Esophagus (tissue), 2 donors: ENCODE results near the gene PLIN4. TPM values are rescaled to one million over a fixed set of nuclear protein-coding genes. Genes with fewer than 3 reads are reported as not detected.

Experiments
- H3K27ac ChIP-seq, 2 donors: one replicate each; pipeline ENCODE4 v1.5.1; 2013; ENCODE audit warnings: low read depth in 2 of 2, mild to moderate bottlenecking in 2 of 2, inconsistent platforms in 1 of 2, low read length in 1 of 2, moderate library complexity in 1 of 2
- H3K27me3 ChIP-seq, 2 donors: one replicate each; pipeline ENCODE4 v1.6.1; 2013; ENCODE audit warnings: low read length in 2 of 2, control low read depth in 1 of 2, mild to moderate bottlenecking in 1 of 2; ENCODE audit not compliant: insufficient read depth in 2 of 2, control insufficient read depth in 1 of 2
- H3K36me3 ChIP-seq, 2 donors: one replicate each; pipeline ENCODE4 v1.6.1; 2013; ENCODE audit warnings: low read length in 1 of 2; ENCODE audit not compliant: control insufficient read depth in 2 of 2, insufficient read depth in 2 of 2
- H3K4me1 ChIP-seq, 2 donors: one replicate each; pipeline ENCODE4 v1.6.1; 2013; ENCODE audit warnings: low read length in 1 of 2; ENCODE audit not compliant: control insufficient read depth in 2 of 2, insufficient read depth in 2 of 2
- H3K4me3 ChIP-seq, 2 donors: one replicate each; pipeline ENCODE4 v1.5.1; 2013; ENCODE audit warnings: low read length in 2 of 2, mild to moderate bottlenecking in 2 of 2, low read depth in 1 of 2, moderate library complexity in 1 of 2
- H3K9me3 ChIP-seq, 2 donors: one replicate each; pipeline ENCODE4 v1.6.1; 2013; ENCODE audit warnings: mild to moderate bottlenecking in 2 of 2, low read depth in 1 of 2, low read length in 1 of 2, moderate library complexity in 1 of 2; ENCODE audit not compliant: control insufficient read depth in 2 of 2, insufficient read depth in 1 of 2
- WGBS, 2 donors: extraction: QIAGEN DNeasy Blood & Tissue Kit; methylation state at CpG; one replicate each; pipeline ENCODE4 v1.1.7; 2013; 5-methylcytosine and 5-hydroxymethylcytosine counted together
- polyA plus RNA-seq, 2 donors: library from polyadenylated mRNA; stranded (reverse); fragments of 200-250 nt; gene quantifications; one replicate each; pipeline ENCODE4 v1.2.3, GENCODE V29; 2013
- donor health status: healthy with polysubstance abuse.
- donor health status: Bipolar disorder and iron deficiency.

The PLIN4 gene
- polyA plus RNA-seq, 2 donors: 2.8 to 4.1 TPM

GRCh38 chr19:4457654-4458395 lies 60.5 kb downstream of the PLIN4 start, which contains the start of gene UBXN6:
UBXN6 (minus strand) TSS chr19:4457794; CDS start chr19:4457697, 97 bp downstream.
- Histone ChIP-seq H3K27ac (peak within 1 kb of the TSS; percentile 93 to 94), H3K36me3 (peaks cover 0 to 18% of the 10 kb centered on the region in 2 donors), H3K4me1 (peaks cover 6 to 20% of the 10 kb centered on the region in 2 donors), H3K4me3 (peak within 1 kb of the TSS; percentile 62 to 63), H3K9me3 (no peaks in the 10 kb centered on the region), H3K27me3 (no peaks in the 10 kb centered on the region)
- WGBS, 2 donors: 9 to 13% methylated on average over 39 to 52 of the region's 52 CpGs

GRCh38 chr19:4456843-4457653 lies 61.2 kb downstream of the PLIN4 start:
- 1 to 2% methylated on average over 32 to 43 of the region's 53 CpGs for WGBS, 2 donors

DNA sequence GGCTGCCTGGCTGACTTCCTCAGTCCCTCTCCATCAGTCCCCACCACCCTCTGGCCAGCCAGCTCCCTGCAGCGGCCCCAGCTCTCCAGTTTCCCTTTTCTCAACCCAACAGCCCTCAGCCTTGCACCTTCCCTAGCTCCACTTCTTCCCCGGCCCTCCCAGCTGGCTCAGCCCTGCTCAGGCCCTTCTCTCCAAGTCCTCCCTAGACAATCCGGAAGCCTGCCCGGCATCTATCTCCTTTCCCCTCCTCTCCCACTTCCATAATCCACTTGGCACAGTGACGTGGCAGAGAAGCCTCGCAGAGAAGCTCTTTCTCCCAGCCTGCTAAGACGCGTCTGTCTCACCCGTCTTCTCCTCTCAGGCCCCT lies 61.8 kb downstream of the PLIN4 start:
- Histone ChIP-seq H3K27me3 (no peaks in the 10 kb centered on the region), H3K9me3 (no peaks in the 10 kb centered on the region), H3K27ac (peak overlapping the region; percentile 93 to 94), H3K4me1 (peaks cover 6 to 20% of the 10 kb centered on the region in 2 donors), H3K4me3 (peak overlapping the region; percentile 62 to 63), H3K36me3 (peaks cover 0 to 30% of the 10 kb centered on the region in 2 donors)
- WGBS, 2 donors: 5% methylated on average over 9 of the region's 9 CpGs

More at GRCh38 chr19:4456843-4457653, 61.2 kb downstream of the PLIN4 start:
- Histone ChIP-seq H3K27ac (peak overlapping the region; percentile 93 to 94), H3K9me3 (no peaks in the 10 kb centered on the region), H3K36me3 (peaks cover 0 to 26% of the 10 kb centered on the region in 2 donors), H3K27me3 (no peaks in the 10 kb centered on the region), H3K4me1 (peaks cover 6 to 20% of the 10 kb centered on the region in 2 donors), H3K4me3 (peak overlapping the region; percentile 62 to 63)

DNA sequence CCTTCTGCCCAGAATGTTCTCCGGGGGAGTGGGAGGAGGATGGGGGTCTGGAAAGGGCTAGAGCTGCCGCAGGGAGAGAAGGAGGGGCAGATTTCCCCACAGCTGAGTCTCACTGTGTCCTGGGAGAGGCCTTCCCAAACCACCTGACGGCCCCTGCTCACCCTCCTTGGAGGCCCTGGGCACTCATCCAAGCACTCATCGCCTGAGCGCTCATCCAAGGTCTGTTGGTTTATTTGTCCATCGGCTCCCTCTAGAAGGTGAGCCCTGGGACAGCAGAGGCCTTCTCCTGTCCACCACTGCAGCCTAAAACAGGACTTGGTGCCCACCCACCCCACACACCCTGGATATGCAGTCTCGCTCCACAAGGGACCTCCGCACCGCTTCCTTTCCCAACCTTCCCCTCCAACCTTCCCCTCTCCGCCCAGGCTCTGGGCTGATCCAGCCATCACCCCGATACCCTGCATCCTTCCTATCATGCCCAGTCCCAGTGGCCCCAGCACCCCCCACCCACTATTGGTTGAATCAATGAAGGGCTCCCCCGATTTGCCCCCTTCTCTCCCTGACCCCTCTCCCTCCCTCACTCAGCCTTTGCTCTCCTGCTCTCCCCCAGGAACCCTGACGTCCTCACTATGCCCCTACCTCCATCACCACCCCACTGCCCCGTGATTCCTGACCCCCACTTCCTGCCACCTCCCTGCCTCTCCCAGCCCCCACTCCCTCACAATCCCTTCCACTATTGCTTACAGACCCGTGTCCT lies 62.4 kb downstream of the PLIN4 start:
- no peaks in the 10 kb centered on the region for H3K27me3 ChIP-seq
- WGBS, 2 donors: 36 to 42% methylated on average over 15 of the region's 15 CpGs
- H3K4me3 ChIP-seq: peak overlapping the region; percentile 62 to 63
- H3K9me3 ChIP-seq: no peaks in the 10 kb centered on the region
- peak overlapping the region; percentile 93 to 94 for H3K27ac ChIP-seq
- peaks cover 6 to 20% of the 10 kb centered on the region in 2 donors for H3K4me1 ChIP-seq
- H3K36me3 ChIP-seq: peaks cover 0 to 30% of the 10 kb centered on the region in 2 donors

DNA sequence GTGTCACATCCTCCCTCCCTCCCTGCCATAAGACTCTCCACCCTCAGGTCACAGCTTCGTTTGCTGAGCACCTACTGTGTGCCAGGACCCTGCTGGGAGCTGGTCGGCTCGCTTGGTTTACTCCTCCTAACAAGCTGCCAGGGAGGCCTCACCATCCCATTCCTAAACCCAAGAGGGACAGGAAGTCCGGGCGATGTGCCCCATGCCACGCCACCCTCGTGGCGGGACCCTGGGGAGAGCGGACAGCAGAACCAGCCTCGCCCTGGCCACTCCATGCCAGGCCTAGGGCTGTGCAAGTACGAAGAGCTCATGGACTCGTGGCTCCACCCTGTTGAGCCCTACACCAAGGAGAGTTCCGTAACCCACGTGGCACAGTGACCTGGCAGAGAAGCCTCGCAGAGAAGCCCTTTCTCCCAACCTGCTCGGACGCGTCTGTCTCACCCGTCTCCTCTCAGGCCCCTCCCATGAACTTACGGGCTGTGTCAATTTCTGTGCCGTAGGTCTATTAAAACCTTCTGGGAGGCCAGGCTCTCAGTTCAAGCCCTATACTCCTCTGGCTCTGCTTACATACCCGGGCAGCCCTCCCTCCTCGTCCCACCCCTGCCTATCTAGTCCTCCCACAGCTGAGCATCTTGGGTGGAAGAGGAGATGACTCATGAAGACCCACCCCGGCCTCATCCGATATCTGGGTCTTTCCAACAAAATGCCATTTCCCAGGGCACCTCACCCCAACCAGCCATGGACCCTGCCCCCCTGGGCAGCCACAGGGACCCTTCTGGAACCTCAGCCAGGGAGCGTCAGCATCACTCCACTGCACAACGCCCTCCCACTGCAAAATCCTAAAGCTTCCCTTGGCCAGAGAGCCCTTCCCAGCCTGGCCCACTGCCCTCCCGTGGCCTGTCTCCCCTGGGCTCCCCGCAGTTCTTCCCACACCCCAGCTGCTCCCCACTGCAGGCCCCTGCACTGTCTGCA lies 63.3 kb downstream of the PLIN4 start:
- Histone ChIP-seq H3K4me1 (peaks cover 6 to 20% of the 10 kb centered on the region in 2 donors), H3K4me3 (no peak overlapping the region), H3K36me3 (peaks cover 0 to 30% of the 10 kb centered on the region in 2 donors), H3K9me3 (no peaks in the 10 kb centered on the region), H3K27ac (peak overlapping the region; percentile 93 to 94), H3K27me3 (no peaks in the 10 kb centered on the region)
- 40 to 53% methylated on average over 29 of the region's 29 CpGs for WGBS, 2 donors

DNA sequence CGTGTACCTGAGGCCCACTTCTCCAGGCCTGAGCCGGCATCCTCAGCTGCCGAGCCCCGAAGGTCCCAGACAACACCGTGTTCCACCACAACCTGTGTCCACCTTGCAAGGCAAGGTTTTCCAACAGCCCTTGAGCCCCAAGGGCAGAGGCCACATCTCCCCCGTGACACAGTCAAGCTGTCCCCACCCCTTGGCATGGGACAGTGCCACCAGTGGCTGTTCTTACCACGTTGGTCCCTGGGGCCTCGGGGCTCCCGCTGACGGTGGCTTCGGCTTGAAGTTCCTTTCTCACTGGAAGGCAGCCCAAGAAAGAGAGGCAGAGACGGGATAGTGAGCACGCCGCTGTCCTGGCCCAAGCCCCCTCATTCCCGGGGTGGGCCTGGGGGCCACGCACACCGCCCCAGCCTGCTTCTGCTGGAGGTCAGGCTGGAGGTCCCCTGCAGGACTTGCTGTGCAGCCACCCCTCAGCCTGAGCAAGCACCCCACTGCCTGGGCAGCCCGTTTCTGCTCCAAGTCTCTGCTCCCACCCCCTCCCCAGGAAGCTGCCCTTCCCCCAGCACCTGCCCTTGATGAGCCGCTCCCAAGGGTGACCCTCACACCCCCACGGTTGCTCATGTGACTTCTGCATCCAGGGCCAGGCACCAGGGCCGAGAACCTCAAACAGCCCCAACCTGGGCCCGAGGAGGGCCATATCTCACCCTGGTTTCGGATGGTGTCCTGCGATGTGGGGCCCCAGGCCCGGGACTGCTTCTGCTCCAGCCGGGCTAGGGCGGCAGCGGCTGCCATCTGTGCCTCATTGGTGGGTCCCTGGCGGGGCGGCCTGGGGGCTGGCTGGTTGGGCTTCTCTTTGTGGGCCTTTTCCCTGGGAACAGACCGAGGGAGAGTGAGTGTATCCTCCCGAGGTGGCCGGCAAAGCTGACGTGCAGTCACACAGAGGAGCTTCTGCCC lies 64.8 kb downstream of the PLIN4 start:
- Histone ChIP-seq H3K4me1 (peaks cover 6 to 20% of the 10 kb centered on the region in 2 donors), H3K9me3 (no peaks in the 10 kb centered on the region), H3K36me3 (peaks cover 3 to 30% of the 10 kb centered on the region in 2 donors), H3K27ac (no peak overlapping the region), H3K4me3 (no peak overlapping the region), H3K27me3 (no peaks in the 10 kb centered on the region)
- WGBS, 2 donors: 73 to 76% methylated on average over 33 to 34 of the region's 34 CpGs

DNA sequence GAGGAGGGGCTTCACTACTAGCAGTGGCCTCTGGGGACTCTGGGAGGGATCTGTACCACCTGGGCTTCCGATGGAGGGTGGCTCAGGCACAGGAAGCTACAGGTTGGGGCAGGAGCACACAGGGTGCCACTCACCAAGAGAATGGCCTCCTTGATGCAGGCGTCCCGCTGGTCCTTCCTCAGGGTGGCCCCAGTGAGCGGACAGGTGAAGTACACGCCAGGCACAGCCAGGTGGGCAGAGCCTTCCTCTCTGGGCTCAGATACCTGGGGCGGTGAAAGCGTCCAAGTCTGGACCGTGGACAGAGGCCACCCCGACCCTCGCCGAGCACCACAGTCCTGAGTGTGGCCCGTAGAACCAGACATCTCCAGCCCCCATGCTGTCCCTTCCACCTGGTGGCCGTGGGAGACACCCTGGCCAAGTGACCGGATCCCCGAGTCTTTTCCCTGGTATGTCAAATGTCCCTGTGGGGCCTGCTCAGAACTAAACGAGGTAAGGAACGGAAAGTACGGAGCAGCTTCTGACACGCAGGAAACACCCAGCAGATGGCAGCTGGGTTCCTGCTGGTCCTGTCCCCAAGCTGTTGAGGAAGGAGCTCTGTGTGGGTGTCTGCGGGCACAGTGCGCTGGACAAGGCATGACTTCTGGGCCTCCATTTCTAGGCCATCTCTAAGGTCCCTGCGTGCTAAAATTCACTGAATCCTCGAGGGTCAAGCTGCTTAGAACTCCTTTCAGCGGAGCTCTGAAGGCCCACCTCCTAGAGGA lies 65.9 kb downstream of the PLIN4 start:
- Histone ChIP-seq H3K36me3 (peaks cover 3 to 39% of the 10 kb centered on the region in 2 donors), H3K27me3 (no peaks in the 10 kb centered on the region), H3K27ac (no peak overlapping the region), H3K9me3 (no peaks in the 10 kb centered on the region), H3K4me3 (no peak overlapping the region), H3K4me1 (peaks cover 6 to 25% of the 10 kb centered on the region in 2 donors)
- 89 to 91% methylated on average over 24 of the region's 24 CpGs for WGBS, 2 donors
